K562 (cell line): ENCODE measurements around the gene KAT2B. TPM values are rescaled to one million over a fixed set of nuclear protein-coding genes. Genes with fewer than 3 reads are reported as not detected.
A peak's percentile ranks its signal among the peaks of the same experiment; 100 is the strongest.

Experiments
- BHLHE40 ChIP-seq: IDR thresholded peaks from 2 replicates; pipeline ENCODE4 v1.6.1; 2011; ENCODE audit warnings: low read length, improper control_type of control experiment
- CREB3L1 ChIP-seq: fragments of 450-650 bp; IDR thresholded peaks from 2 replicates; pipeline ENCODE4 v1.6.1; 2014; ENCODE audit warnings: low read depth, mild to moderate bottlenecking, moderate library complexity, borderline replicate concordance
- MGA ChIP-seq: fragments of 450-650 bp; IDR thresholded peaks from 2 replicates; pipeline ENCODE4 v1.6.1; 2016; ENCODE audit warnings: mild to moderate bottlenecking, moderate library complexity
- MTA2 ChIP-seq: fragments of 450-650 bp; IDR thresholded peaks from 2 replicates; pipeline ENCODE4 v1.6.1; 2016; ENCODE audit warnings: low read depth
- NFRKB ChIP-seq: fragments of 450-650 bp; IDR thresholded peaks from 2 replicates; pipeline ENCODE4 v1.6.1; 2016; ENCODE audit warnings: low read depth
- TFAP4 ChIP-seq: sonication (generic); formaldehyde crosslinking; IDR thresholded peaks from 2 replicates; pipeline ENCODE4 v1.8.0; 2022; ENCODE audit warnings: missing genetic modification reagents, mild to moderate bottlenecking, moderate library complexity, borderline replicate concordance
- ZNF592 ChIP-seq: fragments of 450-650 bp; IDR thresholded peaks from 2 replicates; pipeline ENCODE4 v1.6.1; 2017; ENCODE audit warnings: antibody characterized with exemption, mild to moderate bottlenecking
- polyA plus RNA-seq, 8 experiments: library from polyadenylated mRNA; depleted of rRNA in 4 of 8; stranded (reverse) in 5 of 8; unstranded in 3 of 8; fragments of >200 nt; fragmentation: Nextera tagmentation in 2 of 8; fragmentation: Illumina TruSeq in 1 of 8; extraction: Ambion mirVana in 2 of 8; extraction: Trizol in 1 of 8; gene quantifications; 2 replicates each; pipeline versions ENCODE4 v1.2.1 to v1.2.3, GENCODE V29; 2011 to 2014; ENCODE audit warnings: inconsistent platforms in 1 of 8, missing spikeins in 1 of 8
- total RNA-seq, 7 experiments: library from RNA; depleted of rRNA in 6 of 7; stranded (reverse); fragments of >200 nt in 6 of 7; fragmentation: Illumina TruSeq in 2 of 7; extraction: Trizol in 2 of 7; gene quantifications; 2 replicates each; pipeline versions ENCODE4 v1.2.1 to v1.2.3, GENCODE V29; 2011 to 2021; ENCODE audit warnings: low replicate concordance in 1 of 7

KAT2B gene
- total and polyA plus RNA-seq, 9 of the 15 experiments (the other 6 are each of a cell fraction or from before 2014, with no cell fraction given), result 3.3 to 14.9 (median 12.2) TPM

GRCh38 chr3:20023623-20024405 is 16.4 kb upstream of the KAT2B start (continued):
- TF ChIP-seq MGA (0 out of 2 replicates have a peak, but pooled peaks have one; percentile 12), TFAP4 (CRISPR knock-in tag) (0 out of 2 replicates have a peak, but pooled peaks have one; percentile 26), NFRKB (0 out of 2 replicates have a peak, but pooled peaks have one; percentile 24), ZNF592 (peak; percentile 73), MTA2 (0 out of 2 replicates have a peak, but pooled peaks have one; percentile 5), BHLHE40 (peak; percentile 72), CREB3L1 (no peak)
